Central memory CD4-positive, alpha-beta T cell (primary cell): ENCODE results near the gene C7.
"Not testable (repeated sequence)": the region's sequence is repeated elsewhere in the genome, so short reads cannot be mapped to it uniquely, and the experiment has no call there.

ENCODE experiments used
- DNase-seq: peaks from one replicate; pipeline ENCODE4 v3.0.0; 2022
- total RNA-seq, 3 experiments: gene quantifications; one replicate each; lab custom pipeline; 2026; lab: John Stamatoyannopoulos, UW

Gene C7
- total RNA-seq, result 0 to 0.05 (median 0) reads per million in 3 experiments

GRCh38 chr5:40909264-40909663, at the start of gene C7:
Gene C7 (plus strand): TSS chr5:40909497. CDS start chr5:40909611, 114 bp downstream.
- DNase-seq, result no peak

- DNase-seq, result no peak
Measured at GRCh38 chr5:40860711-40861110, 48.6 kb upstream of the C7 start.

DNA sequence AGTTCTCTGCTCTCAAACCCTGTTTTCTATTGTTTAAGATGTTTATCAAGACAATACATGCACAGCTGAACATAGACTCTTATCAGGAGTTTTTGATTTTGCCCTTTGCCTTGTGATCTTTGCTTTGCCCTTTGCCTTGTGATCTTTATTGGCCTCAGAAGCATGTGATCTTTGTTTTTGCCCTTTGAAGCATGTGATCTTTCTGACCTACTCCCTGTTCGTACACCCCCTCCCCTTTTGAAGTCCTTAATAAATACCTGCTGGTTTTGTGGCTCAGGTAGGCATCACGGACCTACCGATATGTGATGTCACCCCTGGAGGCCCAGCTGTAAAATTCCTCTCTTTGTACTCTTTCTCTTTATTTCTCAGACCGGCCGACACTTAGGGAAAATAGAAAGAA, 44.3 kb upstream of the C7 start:
- not testable (repeated sequence) for DNase-seq

- no peak for DNase-seq
Measured at GRCh38 chr5:40866844-40867243, 42.5 kb upstream of the C7 start.

- no peak for DNase-seq
Measured at GRCh38 chr5:40869384-40869783, 39.9 kb upstream of the C7 start.

- no peak for DNase-seq
Measured at GRCh38 chr5:40871177-40871576, 38.1 kb upstream of the C7 start.

DNA sequence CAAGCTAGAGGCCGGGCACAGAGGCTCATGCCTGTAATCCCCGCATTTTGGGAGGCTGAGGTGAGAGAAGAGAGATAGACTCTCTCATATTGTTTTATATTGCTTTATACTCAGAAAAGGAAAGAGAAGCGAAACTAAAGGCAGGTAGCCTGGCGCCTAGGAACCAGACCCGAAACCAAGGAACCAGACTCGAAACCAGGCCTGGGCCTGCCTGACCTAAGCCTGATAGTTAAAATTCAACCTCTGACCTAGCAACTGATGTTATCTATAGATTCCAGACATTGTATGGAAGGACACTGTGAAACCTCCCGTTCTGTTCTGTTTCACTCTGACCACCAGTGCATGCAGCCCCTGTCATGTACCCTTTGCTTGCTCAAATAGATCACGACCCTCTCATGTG, 37.0 kb upstream of the C7 start:
- DNase-seq, result not testable (repeated sequence)

GRCh38 chr5:40873286-40873880, 35.9 kb upstream of the C7 start:
- no peak for DNase-seq

- no peak for DNase-seq
Measured at GRCh38 chr5:40875958-40876357, 33.3 kb upstream of the C7 start.

DNA sequence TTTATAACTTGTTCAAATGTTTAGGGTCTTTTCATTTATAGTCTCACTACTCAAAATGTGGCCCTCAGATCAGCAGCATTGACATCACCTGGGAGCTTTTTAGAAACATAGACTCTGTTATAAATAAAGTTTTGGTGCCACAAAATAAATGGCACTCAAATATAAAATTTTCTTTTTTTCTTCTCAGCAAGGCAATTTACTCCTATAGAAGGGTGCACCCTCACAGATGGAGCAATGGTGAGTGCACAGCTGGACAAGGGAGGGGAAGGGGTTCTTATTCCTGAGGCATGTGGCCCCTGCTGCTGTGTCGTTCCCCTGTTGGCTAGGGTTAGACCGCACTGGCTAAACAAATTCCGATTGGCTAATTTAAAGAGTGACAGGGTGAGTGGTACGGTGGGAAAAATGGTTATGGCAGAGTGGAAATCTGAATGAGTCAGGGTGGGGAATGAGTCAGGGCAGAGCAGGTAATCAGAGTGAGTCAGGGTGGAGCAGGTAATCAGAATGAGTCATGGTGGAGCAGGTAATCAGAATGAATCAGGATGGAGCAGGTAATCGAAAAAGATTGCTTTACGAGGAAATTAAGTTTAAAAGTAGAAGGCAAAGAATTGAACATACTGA, 31.8 kb upstream of the C7 start:
- DNase-seq, result no peak

- DNase-seq, result peak; percentile 22
Measured at GRCh38 chr5:40879163-40879942, 29.9 kb upstream of the C7 start.

GRCh38 chr5:40882291-40882690, 27.0 kb upstream of the C7 start:
- no peak for DNase-seq

GRCh38 chr5:40883051-40883450, 26.2 kb upstream of the C7 start:
- not testable (repeated sequence) for DNase-seq

- not testable (repeated sequence) for DNase-seq
Measured at GRCh38 chr5:40895440-40896425, 13.6 kb upstream of the C7 start.

GRCh38 chr5:40904205-40904993, 4.9 kb upstream of the C7 start:
- DNase-seq, result no peak

DNA sequence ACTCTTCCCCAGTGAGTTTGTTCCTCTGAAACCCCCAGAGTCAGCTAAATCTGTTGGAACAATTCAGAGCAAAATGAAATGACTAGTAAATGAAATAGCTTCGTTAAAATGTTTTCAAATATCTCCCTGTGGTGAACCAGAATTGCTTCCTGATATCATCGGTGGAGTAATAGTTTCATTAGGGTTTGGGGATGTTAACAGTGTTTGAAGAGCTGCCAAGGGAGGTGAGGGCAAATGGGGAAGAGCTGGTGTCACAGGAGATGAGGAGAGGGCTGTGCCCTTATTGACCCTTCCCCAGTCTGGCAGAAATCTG, 4.3 kb upstream of the C7 start:
- DNase-seq, result no peak

DNA sequence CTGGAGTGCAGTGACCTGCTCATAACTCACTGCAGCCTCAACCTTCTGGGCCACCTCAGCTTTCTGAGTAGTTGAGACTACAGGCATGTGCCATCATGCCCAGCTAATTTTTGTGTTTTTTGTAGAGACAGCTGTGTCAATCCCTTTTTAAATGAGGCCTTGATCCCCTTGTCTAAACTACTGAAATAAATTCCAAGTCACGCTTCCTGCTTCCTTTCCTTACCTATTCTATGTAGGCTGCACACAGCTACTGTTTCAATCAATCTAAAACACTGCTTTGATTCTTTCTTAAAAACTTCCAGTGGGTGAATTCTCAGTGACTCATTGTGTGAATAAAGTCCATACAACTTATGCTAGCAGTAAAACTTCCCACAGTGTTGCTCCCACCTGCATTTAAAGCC, 2.9 kb upstream of the C7 start:
- no peak for DNase-seq

GRCh38 chr5:40909723-40910122, 426 bp downstream of the C7 start:
- no peak for DNase-seq

DNA sequence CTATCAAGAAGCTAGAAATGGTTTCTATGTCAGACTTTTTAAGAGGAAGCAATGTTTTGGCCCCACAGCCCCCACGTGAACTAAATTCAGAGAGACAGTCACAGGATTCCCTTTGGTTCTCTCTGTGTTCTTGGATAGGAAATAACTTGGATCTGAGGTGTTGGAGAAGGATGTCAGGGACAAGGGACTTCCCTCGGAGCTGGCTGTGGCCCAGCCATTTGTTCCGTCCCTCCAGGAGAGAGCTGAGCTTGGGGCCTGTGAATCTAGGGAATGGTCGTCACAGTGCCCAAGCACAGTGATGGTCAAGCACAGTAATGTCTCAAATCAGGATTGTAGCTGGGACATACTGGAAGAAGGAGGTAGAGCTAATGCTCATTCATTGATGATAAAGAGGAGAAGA, 2.0 kb downstream of the C7 start:
- no peak for DNase-seq

DNA sequence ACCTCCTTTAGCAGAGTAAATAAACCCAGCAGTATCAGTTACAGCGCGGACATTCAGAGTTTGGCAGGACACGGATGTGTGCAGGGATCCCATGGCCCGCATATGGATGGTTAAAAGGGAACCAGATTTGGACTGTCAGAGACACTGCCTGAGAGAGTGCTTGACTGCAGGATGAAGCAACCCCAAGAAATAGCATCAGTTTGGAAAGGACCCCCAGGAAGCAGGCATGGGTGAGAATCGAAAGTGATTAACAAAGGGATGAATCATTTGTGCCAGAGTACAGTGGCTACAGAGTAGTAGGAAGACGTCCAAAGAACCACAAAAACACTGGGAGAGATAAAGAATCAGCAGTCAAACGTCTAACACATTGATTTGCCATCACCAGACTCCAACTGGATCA, 5.5 kb downstream of the C7 start:
- DNase-seq, result no peak

GRCh38 chr5:40915341-40915926, 6.1 kb downstream of the C7 start:
- DNase-seq, result no peak

DNA sequence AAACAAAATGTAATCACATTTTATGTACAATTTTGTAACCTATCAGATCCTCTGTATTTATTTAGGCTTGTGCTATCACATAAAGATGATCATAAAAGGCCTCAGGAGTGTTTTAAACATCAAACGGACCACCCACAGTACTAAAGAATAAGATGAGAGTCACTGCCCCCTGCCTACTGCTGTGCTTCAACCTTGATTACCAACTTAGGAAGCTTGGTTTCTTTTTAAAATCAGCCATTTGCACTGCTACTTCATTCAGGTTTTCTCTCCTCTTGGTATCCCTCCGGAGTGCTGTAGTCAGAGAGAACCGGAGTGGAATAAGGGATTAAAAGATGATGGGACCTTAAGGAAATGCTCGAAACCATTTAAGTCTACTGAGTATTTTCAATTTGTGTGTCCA, 6.9 kb downstream of the C7 start:
- DNase-seq, result no peak
